LHCN-M2 (cell line): ENCODE results near the gene TMEM74B. TPM values are rescaled to one million over a fixed set of nuclear protein-coding genes. Genes with fewer than 3 reads are reported as not detected.

Source experiments
- DNase-seq: peaks from one replicate; pipeline ENCODE4 v3.0.0-alpha.2; 2012; ENCODE audit warnings: low read depth
- total RNA-seq: library from RNA; depleted of rRNA; stranded (reverse); fragments of >200 nt; gene quantifications from 2 replicates; pipeline ENCODE4 v1.2.3, GENCODE V29; 2014; rRNA removed

Gene TMEM74B
- total RNA-seq, 1 experiment from 2014 or later: not detected

DNA sequence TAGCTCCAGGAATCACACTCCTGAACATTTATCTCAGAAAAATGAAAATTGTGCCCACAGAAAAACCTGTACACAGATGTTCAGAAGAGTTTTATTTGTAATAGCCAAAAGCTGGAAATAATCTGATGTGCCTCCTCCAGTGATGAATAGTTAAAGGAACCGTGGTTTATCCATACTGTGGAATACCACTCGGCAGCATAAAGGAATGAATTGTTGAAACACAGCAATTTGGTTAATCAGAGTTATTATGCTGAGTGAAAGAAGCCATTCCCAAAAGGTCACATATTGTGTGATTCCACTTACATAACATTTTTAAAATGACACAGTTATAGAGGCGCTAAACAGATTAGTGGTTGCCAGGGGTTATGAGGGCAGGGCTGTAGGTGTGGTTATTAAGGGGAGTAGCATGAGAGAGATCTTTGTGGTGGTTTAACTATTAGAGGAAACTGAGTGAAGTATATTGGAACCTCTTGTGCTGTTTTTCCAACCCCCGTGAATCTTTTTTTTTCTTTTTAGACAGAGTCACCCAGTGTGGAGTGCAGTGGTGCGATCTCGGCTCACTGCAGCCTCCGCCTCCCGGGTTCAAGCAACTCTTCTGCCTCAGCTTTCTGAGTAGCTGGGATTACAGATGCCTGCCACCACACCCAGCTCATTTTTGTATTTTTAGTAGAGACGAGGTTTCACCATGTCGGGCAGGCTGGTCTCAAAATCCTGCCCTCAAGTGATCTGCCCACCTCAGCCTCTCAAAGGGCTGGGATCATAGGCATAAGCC is 40.2 kb downstream of the TMEM74B start:
- DNase-seq: no peak

DNA sequence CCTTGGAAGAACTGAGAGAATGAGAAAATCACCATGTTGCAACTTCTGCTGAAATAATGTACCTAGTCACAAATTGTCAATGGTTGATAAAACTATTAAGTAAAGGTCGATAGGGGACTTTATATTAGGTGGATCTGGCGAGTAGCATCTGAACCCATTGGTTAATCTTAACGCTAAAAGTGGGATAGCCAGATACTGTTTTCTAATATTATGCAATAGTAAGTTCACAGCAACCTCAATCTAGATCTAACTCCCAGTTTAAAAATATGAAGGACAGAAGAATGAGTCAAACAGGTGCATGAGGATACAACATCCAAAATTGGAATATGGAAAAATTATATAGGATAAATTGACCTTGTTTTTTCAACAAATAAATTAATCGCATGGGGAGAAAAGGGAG is 47.5 kb downstream of the TMEM74B start:
- no peak for DNase-seq

DNA sequence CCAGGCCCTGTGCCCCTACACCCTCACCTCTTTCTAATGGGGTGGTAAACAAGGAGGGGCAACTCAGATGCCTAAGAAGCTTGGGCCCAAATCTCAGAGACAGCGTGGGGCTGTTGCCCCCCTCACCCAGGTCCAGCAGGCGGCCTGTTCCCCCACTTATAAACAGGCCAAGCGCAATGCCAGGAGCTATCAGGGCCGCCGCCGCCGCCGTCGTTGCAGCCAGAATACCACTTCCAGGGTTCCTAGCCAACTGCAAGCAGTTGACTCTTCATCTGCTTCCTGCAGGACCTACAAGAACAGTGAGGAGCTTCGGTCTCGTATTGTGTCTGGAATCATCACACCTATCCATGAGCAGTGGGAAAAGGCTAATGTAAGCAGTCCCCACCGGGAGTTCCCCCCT is 49.9 kb downstream of the TMEM74B start:
- DNase-seq: no peak

DNA sequence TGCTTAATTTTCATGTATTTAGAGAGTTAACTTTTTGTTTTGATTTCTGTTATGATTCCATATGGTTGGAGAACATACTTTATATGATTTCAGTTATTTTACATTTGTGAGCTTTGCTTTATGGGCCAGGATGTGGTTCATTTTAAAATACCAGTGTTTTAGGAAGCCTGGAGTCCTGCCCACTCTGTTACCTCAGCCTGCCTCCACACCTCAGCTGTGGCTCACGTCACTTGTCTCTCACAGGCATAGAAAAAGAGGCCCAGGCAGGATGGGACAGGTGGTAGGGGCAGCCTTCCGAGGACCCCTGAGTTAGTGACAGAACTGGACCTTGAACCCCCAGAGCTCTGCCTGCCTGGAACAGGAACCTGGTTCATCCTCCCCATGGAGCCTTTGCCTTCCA is 50.4 kb downstream of the TMEM74B start:
- no peak for DNase-seq

DNA sequence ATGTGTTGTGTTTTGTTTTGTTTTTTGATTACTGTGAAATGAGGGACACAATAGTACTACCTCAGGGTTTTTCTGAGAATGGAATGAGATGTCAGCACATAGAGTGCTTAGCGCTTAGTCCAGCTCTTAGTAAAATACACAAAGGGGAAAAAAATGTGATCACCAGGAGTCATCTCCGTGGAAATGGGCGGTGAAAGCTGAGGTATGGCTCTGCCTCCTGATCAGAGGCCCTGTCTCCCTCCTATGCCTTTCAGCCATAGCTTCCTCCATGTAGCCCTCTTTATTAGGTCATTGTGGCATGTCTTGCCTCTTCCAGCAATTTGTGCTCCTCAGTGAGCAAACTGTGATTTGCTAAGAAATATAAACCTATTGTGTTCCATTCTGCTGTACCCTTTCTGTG is 53.4 kb downstream of the TMEM74B start:
- no peak for DNase-seq

DNA sequence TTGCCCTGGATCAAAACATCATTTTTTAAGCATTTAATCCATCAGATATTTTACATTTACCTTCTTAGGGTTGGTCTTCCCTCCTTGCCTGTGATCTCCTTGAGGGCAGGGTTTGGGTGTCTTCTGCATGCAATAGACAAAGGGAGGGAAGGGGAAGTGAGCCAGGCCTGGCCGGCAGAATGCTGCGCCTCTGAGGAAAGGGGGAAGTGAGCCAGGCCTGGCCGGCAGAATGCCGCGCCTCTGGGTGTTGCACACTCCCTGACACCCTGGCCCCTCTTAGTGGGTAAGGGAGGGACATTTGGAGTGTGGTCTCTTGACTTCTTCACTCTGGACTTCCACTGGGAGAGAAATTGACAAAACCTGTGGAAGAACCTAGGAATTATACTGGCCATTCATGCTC is 53.9 kb downstream of the TMEM74B start:
- no peak for DNase-seq

Other genes starting within 250 kb of the TMEM74B start
- not detected in 2 replicates for gene RSPO4, start 182.7 kb downstream of the TMEM74B start, total RNA-seq
- gene PSMF1, start 66.4 kb downstream of the TMEM74B start, total RNA-seq: 95.1 and 142 TPM in 2 replicates
- gene C20orf202, start 18.5 kb upstream of the TMEM74B start, total RNA-seq: not detected in 2 replicates
- 0.19 and 0.29 TPM in 2 replicates for gene RAD21L1, start 41.1 kb upstream of the TMEM74B start, total RNA-seq
- gene SNPH, start 81.3 kb upstream of the TMEM74B start, total RNA-seq: 14.0 and 15.8 TPM in 2 replicates
- 1.5 and 2.9 TPM in 2 replicates for gene SDCBP2, start 144.2 kb upstream of the TMEM74B start, total RNA-seq
- gene FKBP1A, start 208.1 kb upstream of the TMEM74B start, total RNA-seq: 130 and 131 TPM in 2 replicates